Neural progenitor cell (in vitro differentiated cells): Measurements from ENCODE around the gene SMIM43. TPM values are rescaled to one million over a fixed set of nuclear protein-coding genes. Genes with fewer than 3 reads are reported as not detected.

ENCODE experiments used
- DNase-seq: peaks from one replicate; pipeline ENCODE4 v3.0.0-alpha.2; 2016; ENCODE audit warnings: low spot score
- H2AFZ ChIP-seq: fragments of 200-600 bp; sonication (generic); replicated peaks from 2 replicates; pipeline ENCODE4 v1.6.1; 2016; ENCODE audit warnings: antibody characterized with exemption
- H3F3A ChIP-seq: fragments of 200-600 bp; sonication (generic); 2 replicates; pipeline ENCODE4 v1.6.1; 2016; ENCODE audit warnings: antibody characterized with exemption, low read depth
- H3K27ac ChIP-seq: fragments of 200-600 bp; sonication (generic); 2 replicates; pipeline ENCODE4 v1.5.1; 2016; ENCODE audit warnings: mild to moderate bottlenecking
- H3K27me3 ChIP-seq: fragments of 200-600 bp; sonication (generic); 2 replicates; pipeline ENCODE4 v1.6.1; 2016; ENCODE audit warnings: mild to moderate bottlenecking, moderate library complexity
- H3K36me3 ChIP-seq: fragments of 200-600 bp; sonication (generic); 2 replicates; pipeline ENCODE4 v1.5.1; 2016
- H3K4me1 ChIP-seq: fragments of 200-600 bp; sonication (generic); 2 replicates; pipeline ENCODE4 v1.6.1; 2016; ENCODE audit warnings: mixed run types
- H3K4me2 ChIP-seq: fragments of 200-600 bp; sonication (generic); 2 replicates; pipeline ENCODE4 v1.6.1; 2016
- H3K4me3 ChIP-seq: fragments of 200-600 bp; sonication (generic); 2 replicates; pipeline ENCODE4 v1.5.1; 2016
- H3K79me2 ChIP-seq: fragments of 200-600 bp; sonication (generic); 2 replicates; pipeline ENCODE4 v1.6.1; 2016; ENCODE audit warnings: low read depth
- H3K9ac ChIP-seq: fragments of 200-600 bp; sonication (generic); 2 replicates; pipeline ENCODE4 v1.6.1; 2016
- H3K9me3 ChIP-seq: fragments of 200-600 bp; sonication (generic); 2 replicates; pipeline ENCODE4 v1.5.1; 2016; ENCODE audit warnings: low read depth
- H4K20me1 ChIP-seq: fragments of 200-600 bp; sonication (generic); 2 replicates; pipeline ENCODE4 v1.6.1; 2016; ENCODE audit warnings: low read depth
- H3K27ac Mint-ChIP-seq: 3 replicates; pipeline ENCODE4 v1.8.0; 2021; ENCODE audit warnings: mixed read lengths
- H3K27me3 Mint-ChIP-seq: 2 replicates; pipeline ENCODE4 v1.8.0; 2022; ENCODE audit warnings: low read depth, mild to moderate bottlenecking, inconsistent platforms, moderate library complexity, mixed read lengths; ENCODE audit not compliant: insufficient read depth
- H3K36me3 Mint-ChIP-seq: 3 replicates; pipeline ENCODE4 v1.8.0; 2021; ENCODE audit warnings: mixed read lengths
- H3K4me1 Mint-ChIP-seq: 3 replicates; pipeline ENCODE4 v1.8.0; 2021; ENCODE audit warnings: mixed read lengths
- H3K4me3 Mint-ChIP-seq: 3 replicates; pipeline ENCODE4 v1.8.0; 2021; ENCODE audit warnings: mild to moderate bottlenecking, moderate library complexity, mixed read lengths
- H3K9me3 Mint-ChIP-seq: 3 replicates; pipeline ENCODE4 v1.8.0; 2020; ENCODE audit warnings: mixed read lengths
- CTCF ChIP-seq: fragments of 200-600 bp; sonication (generic); IDR thresholded peaks from 2 replicates; pipeline ENCODE4 v1.5.1; 2017; ENCODE audit warnings: antibody characterized with exemption, mild to moderate bottlenecking
- EZH2 ChIP-seq: fragments of 200-600 bp; sonication (generic); IDR thresholded peaks from 2 replicates; pipeline ENCODE4 v1.6.1; 2017; ENCODE audit warnings: antibody characterized with exemption, mild to moderate bottlenecking, moderate library complexity
- EZH2phosphoT487 ChIP-seq: fragments of 200-600 bp; sonication (generic); IDR thresholded peaks from 2 replicates; pipeline ENCODE4 v1.6.1; 2017; ENCODE audit warnings: antibody characterized with exemption
- total RNA-seq: library from RNA; depleted of rRNA; stranded (reverse); fragments of >200 nt; gene quantifications from 2 replicates; pipeline ENCODE4 v1.2.3, GENCODE V29; 2015; ENCODE audit warnings: low replicate concordance

SMIM43 gene
- total RNA-seq, 1 donor from 2014 or later = not detected

GRCh38 chr4:121712783-121713182 is 52.2 kb downstream of the SMIM43 start:
- Histone ChIP-seq H2AFZ (no peak overlapping the region), H3F3A (peaks cover 20% of the 10 kb centered on the region), H3K27me3 (no peaks in the 10 kb centered on the region), H3K4me3 (no peak overlapping the region), H3K27ac (no peak overlapping the region), H3K9me3 (no peaks in the 10 kb centered on the region), H3K9ac (no peak overlapping the region), H3K4me2 (no peak overlapping the region), H3K79me2 (no peaks in the 10 kb centered on the region), H3K4me1 (peaks cover 11% of the 10 kb centered on the region), H4K20me1 (no peaks in the 10 kb centered on the region), H3K36me3 (no peaks in the 10 kb centered on the region)
- Mint-ChIP-seq H3K4me3 (no peak overlapping the region), H3K9me3 (peaks cover 2% of the 10 kb centered on the region), H3K27me3 (peaks cover 5% of the 10 kb centered on the region), H3K36me3 (no peaks in the 10 kb centered on the region), H3K27ac (no peak overlapping the region), H3K4me1 (peaks cover 20% of the 10 kb centered on the region)
- TF ChIP-seq EZH2 = no peak
- no peak for TF ChIP-seq EZH2phosphoT487
- no peak for TF ChIP-seq CTCF
- DNase-seq = no peak

DNA sequence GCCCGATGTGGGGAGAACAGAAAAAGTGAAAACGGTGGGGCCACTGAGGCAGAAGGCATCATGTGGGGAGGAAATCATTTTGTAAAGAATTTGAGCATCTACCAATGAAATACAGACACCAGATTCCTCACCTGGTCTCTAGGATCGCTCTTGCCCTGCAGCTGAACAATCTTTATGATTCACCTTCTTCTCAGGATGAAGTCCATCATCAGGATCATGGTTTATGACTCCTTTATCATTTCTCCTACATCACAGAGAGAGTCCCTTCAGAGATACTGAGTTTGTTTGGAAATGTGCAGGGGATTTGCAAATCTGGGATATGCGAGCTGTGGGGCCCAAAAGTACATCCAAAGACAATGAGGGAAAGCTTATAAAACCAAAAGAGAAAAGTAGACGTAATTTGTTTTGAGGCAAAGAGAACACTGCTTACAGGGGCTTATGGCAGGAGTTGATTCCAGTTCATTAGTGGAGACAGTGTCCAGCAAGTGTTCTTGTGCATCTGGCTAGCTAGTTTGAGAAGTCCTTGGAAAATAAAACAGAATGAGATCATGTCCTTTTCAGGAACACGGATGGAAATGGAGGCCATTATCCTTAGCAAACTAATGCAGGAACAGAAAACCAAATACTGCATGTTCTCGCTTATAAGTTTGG is 52.8 kb downstream of the SMIM43 start:
- Histone ChIP-seq H3K27me3 (no peaks in the 10 kb centered on the region), H3K4me3 (peak overlapping the region; percentile 18), H3K36me3 (no peaks in the 10 kb centered on the region), H3F3A (peaks cover 20% of the 10 kb centered on the region), H3K9me3 (no peaks in the 10 kb centered on the region), H4K20me1 (no peaks in the 10 kb centered on the region), H3K4me2 (peak overlapping the region; percentile 56), H3K9ac (no peak overlapping the region), H3K79me2 (no peaks in the 10 kb centered on the region), H2AFZ (peak overlapping the region; percentile 51), H3K4me1 (peaks cover 11% of the 10 kb centered on the region), H3K27ac (peak overlapping the region; percentile 82)
- H3K36me3 Mint-ChIP-seq = no peaks in the 10 kb centered on the region
- H3K4me1 Mint-ChIP-seq = peaks cover 20% of the 10 kb centered on the region
- peaks cover 2% of the 10 kb centered on the region for H3K9me3 Mint-ChIP-seq
- peak overlapping the region; percentile 76 for H3K4me3 Mint-ChIP-seq
- TF ChIP-seq EZH2phosphoT487 (no peak), CTCF (no peak), EZH2 (peak; percentile 3)
- peaks cover 5% of the 10 kb centered on the region for H3K27me3 Mint-ChIP-seq
- no peak for DNase-seq
- peak overlapping the region; percentile 91 for H3K27ac Mint-ChIP-seq

DNA sequence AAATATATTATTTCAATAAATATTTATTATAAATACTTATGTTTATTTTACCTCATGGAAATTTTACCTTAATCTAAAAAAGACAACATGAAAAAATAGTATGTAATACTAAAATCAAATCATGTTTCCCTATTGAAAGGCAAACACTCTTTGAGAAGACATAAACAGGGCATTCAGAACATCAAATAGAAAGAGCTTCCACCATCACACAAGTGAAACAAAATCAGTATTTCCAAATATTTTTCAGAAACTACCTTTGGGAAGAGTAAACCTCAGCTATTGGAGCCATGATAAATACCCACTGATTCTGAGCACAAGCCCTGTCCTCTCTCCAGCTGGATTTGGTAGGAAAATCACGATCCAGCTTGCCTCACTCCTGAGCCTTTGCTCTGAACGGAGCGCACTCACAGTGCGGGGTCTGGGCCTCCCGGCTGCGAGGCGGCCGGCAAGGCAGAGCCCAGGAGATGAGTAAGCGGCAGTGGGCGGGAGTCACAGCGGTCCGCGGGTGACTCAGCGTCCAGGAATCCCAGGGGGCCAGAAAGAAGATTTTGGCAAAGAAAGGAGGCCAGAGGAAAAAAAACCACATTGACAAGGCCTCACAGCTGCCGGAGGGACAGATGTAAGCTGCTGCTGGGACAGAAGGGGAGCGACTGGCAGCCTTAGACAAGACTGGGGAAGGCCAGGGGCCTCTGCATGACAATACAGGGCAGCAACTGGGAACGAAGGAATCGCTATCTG is 53.5 kb downstream of the SMIM43 start:
- no peaks in the 10 kb centered on the region for H3K36me3 ChIP-seq
- H3K4me1 ChIP-seq = peaks cover 11% of the 10 kb centered on the region
- H3F3A ChIP-seq = peaks cover 20% of the 10 kb centered on the region
- H3K9me3 Mint-ChIP-seq = peaks cover 5% of the 10 kb centered on the region
- H3K27ac Mint-ChIP-seq = peak overlapping the region; percentile 91
- H3K36me3 Mint-ChIP-seq = no peaks in the 10 kb centered on the region
- no peaks in the 10 kb centered on the region for H4K20me1 ChIP-seq
- peaks cover 5% of the 10 kb centered on the region for H3K27me3 Mint-ChIP-seq
- H3K79me2 ChIP-seq = no peaks in the 10 kb centered on the region
- peak overlapping the region; percentile 51 for H2AFZ ChIP-seq
- H3K4me1 Mint-ChIP-seq = peaks cover 20% of the 10 kb centered on the region
- TF ChIP-seq EZH2 (peak; percentile 8), EZH2phosphoT487 (no peak)
- no peaks in the 10 kb centered on the region for H3K9me3 ChIP-seq
- peak overlapping the region; percentile 76 for H3K4me3 Mint-ChIP-seq
- no peaks in the 10 kb centered on the region for H3K27me3 ChIP-seq
- peak overlapping the region; percentile 82 for H3K27ac ChIP-seq
- peak; percentile 92 for DNase-seq
- H3K4me2 ChIP-seq = peak overlapping the region; percentile 56
- no peak overlapping the region for H3K9ac ChIP-seq
- peak overlapping the region; percentile 18 for H3K4me3 ChIP-seq
